ENCODE results near the gene RYR1. TPM values are rescaled to one million over a fixed set of nuclear protein-coding genes. Genes with fewer than 3 reads are reported as not detected.

The RYR1 gene
- polyA plus RNA-seq, 1 of the 3 experiments (the other 2 are of a cell fraction) = under 0.01 TPM

DNA sequence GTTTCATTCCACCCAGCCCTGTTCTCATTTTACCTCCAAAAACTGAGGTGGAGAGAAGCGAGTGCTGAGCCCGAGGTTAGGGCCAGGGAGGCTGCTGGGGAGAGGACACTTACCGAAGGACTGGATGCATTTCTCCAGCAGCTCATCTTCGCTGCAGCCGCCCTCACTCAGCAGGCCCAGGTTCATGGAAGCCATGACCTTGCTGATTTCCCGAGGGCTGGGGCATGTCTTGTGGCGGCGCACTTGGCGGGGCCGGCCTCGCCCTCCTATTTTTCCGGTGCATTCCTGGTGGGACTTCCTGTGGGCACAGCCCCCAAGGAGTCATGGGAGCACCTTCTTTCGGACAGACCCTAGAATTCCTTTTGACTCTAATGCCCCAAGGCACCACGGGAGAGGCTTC lies 11.6 kb upstream of the RYR1 start:
- Histone ChIP-seq H3K79me2 (ENCODE audit: insufficient read depth) (no peaks in the 10 kb centered on the region), H3K9me2 (no peaks in the 10 kb centered on the region), H3K4me2 (no peak overlapping the region), H4K20me1 (ENCODE audit: insufficient read depth) (no peaks in the 10 kb centered on the region), H3K4me1 (ENCODE audit: control insufficient read depth in 1 of 2, insufficient read depth in 2 of 2, low read depth in 1 of 2, low read length in 1 of 2) (no peaks in the 10 kb centered on the region), H3F3A (replicated peaks; ENCODE audit: insufficient read depth) (no peaks in the 10 kb centered on the region), H3K9ac (no peak overlapping the region), H3K4me3 (ENCODE audit: low read depth in 2 of 2, low read length in 1 of 2) (no peak overlapping the region), H3K27ac (ENCODE audit: low read depth in 2 of 2, low read length in 1 of 2) (no peak overlapping the region), H3K27me3 (ENCODE audit: insufficient read depth) (no peaks in the 10 kb centered on the region), H2AFZ (ENCODE audit: low read depth) (no peak overlapping the region), H3K9me3 (no peaks in the 10 kb centered on the region), H3K36me3 (replicated peaks in 1 of 2; ENCODE audit: control insufficient read depth in 1 of 2, insufficient read depth in 2 of 2, low read length in 1 of 2) (no peaks in the 10 kb centered on the region)
- CTCF ChIA-PET = no interaction called here
- POLR2A ChIA-PET = no interaction called here
- DNase-seq = no peak
- 61% methylated on average over 7 of the region's 14 CpGs for WGBS (ENCODE audit: low lambda C conversion rate)
- no peak for TF ChIP-seq YY1 (IDR thresholded peaks at IDR 0.05; ENCODE audit: low read depth)
- TF ChIP-seq, protein P1, sequence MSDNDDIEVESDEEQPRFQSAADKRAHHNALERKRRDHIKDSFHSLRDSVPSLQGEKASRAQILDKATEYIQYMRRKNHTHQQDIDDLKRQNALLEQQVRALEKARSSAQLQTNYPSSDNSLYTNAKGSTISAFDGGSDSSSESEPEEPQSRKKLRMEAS (IDR thresholded peaks at IDR 0.05; ENCODE audit: low read depth) = no peak

DNA sequence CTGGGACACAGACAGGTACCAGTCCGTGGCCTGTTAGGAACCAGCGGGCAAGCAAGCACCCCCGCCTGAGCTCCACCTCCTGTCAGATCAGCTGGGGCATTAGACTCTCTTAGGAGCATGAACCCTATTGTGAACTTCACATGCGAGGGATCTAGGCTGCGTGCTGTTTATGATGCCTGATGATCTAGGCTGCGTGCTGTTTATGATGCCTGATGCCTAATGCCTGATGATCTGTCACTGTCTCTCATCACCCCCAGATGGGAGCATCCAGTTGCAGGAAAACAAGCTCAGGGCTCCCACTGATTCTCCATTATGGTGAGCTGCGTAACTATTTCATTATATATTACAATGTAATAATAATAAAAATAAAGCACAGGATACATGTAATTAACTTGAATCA lies 11.1 kb upstream of the RYR1 start:
- Histone ChIP-seq H2AFZ (ENCODE audit: low read depth) (no peak overlapping the region), H3K27ac (ENCODE audit: low read depth in 2 of 2, low read length in 1 of 2) (no peak overlapping the region), H3K9ac (no peak overlapping the region), H3K9me3 (no peaks in the 10 kb centered on the region), H3K27me3 (ENCODE audit: insufficient read depth) (no peaks in the 10 kb centered on the region), H3F3A (replicated peaks; ENCODE audit: insufficient read depth) (no peaks in the 10 kb centered on the region), H3K4me3 (ENCODE audit: low read depth in 2 of 2, low read length in 1 of 2) (no peak overlapping the region), H3K9me2 (no peaks in the 10 kb centered on the region), H3K4me1 (ENCODE audit: control insufficient read depth in 1 of 2, insufficient read depth in 2 of 2, low read depth in 1 of 2, low read length in 1 of 2) (no peaks in the 10 kb centered on the region), H4K20me1 (ENCODE audit: insufficient read depth) (no peaks in the 10 kb centered on the region), H3K79me2 (ENCODE audit: insufficient read depth) (no peaks in the 10 kb centered on the region), H3K36me3 (replicated peaks in 1 of 2; ENCODE audit: control insufficient read depth in 1 of 2, insufficient read depth in 2 of 2, low read length in 1 of 2) (no peaks in the 10 kb centered on the region), H3K4me2 (no peak overlapping the region)
- WGBS (ENCODE audit: low lambda C conversion rate) = 84% methylated on average over 7 of the region's 7 CpGs
- POLR2A ChIA-PET = no interaction called here
- TF ChIP-seq POLR2AphosphoS5 (IDR thresholded peaks at IDR 0.05; ENCODE audit: low read depth, low read length) (no peak), ELF1 (IDR thresholded peaks at IDR 0.05) (no peak), FOSL2 (IDR thresholded peaks at IDR 0.05; ENCODE audit: borderline replicate concordance, low read depth) (no peak), RAD21 (IDR thresholded peaks at IDR 0.05; ENCODE audit: low read length) (no peak)
- TF ChIP-seq, protein P2, sequence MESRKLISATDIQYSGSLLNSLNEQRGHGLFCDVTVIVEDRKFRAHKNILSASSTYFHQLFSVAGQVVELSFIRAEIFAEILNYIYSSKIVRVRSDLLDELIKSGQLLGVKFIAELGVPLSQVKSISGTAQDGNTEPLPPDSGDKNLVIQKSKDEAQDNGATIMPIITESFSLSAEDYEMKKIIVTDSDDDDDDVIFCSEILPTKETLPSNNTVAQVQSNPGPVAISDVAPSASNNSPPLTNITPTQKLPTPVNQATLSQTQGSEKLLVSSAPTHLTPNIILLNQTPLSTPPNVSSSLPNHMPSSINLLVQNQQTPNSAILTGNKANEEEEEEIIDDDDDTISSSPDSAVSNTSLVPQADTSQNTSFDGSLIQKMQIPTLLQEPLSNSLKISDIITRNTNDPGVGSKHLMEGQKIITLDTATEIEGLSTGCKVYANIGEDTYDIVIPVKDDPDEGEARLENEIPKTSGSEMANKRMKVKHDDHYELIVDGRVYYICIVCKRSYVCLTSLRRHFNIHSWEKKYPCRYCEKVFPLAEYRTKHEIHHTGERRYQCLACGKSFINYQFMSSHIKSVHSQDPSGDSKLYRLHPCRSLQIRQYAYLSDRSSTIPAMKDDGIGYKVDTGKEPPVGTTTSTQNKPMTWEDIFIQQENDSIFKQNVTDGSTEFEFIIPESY (IDR thresholded peaks at IDR 0.05; ENCODE audit: borderline replicate concordance, low read depth) = no peak
- TF ChIP-seq, protein P3, sequence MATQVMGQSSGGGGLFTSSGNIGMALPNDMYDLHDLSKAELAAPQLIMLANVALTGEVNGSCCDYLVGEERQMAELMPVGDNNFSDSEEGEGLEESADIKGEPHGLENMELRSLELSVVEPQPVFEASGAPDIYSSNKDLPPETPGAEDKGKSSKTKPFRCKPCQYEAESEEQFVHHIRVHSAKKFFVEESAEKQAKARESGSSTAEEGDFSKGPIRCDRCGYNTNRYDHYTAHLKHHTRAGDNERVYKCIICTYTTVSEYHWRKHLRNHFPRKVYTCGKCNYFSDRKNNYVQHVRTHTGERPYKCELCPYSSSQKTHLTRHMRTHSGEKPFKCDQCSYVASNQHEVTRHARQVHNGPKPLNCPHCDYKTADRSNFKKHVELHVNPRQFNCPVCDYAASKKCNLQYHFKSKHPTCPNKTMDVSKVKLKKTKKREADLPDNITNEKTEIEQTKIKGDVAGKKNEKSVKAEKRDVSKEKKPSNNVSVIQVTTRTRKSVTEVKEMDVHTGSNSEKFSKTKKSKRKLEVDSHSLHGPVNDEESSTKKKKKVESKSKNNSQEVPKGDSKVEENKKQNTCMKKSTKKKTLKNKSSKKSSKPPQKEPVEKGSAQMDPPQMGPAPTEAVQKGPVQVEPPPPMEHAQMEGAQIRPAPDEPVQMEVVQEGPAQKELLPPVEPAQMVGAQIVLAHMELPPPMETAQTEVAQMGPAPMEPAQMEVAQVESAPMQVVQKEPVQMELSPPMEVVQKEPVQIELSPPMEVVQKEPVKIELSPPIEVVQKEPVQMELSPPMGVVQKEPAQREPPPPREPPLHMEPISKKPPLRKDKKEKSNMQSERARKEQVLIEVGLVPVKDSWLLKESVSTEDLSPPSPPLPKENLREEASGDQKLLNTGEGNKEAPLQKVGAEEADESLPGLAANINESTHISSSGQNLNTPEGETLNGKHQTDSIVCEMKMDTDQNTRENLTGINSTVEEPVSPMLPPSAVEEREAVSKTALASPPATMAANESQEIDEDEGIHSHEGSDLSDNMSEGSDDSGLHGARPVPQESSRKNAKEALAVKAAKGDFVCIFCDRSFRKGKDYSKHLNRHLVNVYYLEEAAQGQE (IDR thresholded peaks at IDR 0.05; ENCODE audit: low read depth, low read length) = no peak
- TF ChIP-seq, protein P4, sequence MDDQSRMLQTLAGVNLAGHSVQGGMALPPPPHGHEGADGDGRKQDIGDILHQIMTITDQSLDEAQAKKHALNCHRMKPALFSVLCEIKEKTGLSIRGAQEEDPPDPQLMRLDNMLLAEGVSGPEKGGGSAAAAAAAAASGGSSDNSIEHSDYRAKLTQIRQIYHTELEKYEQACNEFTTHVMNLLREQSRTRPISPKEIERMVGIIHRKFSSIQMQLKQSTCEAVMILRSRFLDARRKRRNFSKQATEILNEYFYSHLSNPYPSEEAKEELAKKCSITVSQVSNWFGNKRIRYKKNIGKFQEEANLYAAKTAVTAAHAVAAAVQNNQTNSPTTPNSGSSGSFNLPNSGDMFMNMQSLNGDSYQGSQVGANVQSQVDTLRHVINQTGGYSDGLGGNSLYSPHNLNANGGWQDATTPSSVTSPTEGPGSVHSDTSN (IDR thresholded peaks at IDR 0.05) = no peak
- CTCF ChIA-PET = no interaction called here
- DNase-seq = no peak

All from SK-N-SH (cell line).